HG02938 (cell line): ENCODE results near the gene MEOX2.

Source experiments
- ATAC-seq: cut with Tn5 transposase; IDR thresholded peaks from one replicate; pipeline ENCODE4 v1.9.1; 2021; ENCODE audit warnings: mild to moderate bottlenecking, moderate library complexity; ENCODE audit not compliant: unreplicated experiment

The MEOX2 gene

GRCh38 chr7:15686295-15686956, at the start of gene MEOX2:
MEOX2 (minus strand) TSS chr7:15686683; CDS start chr7:15686402, 281 bp downstream.
- ATAC-seq, result no peak

- ATAC-seq, result no peak
These were observed 43.3 kb upstream of the MEOX2 start for GRCh38 chr7:15729746-15730145.

- ATAC-seq, result no peak
These were observed 38.6 kb upstream of the MEOX2 start for GRCh38 chr7:15725051-15725450.

GRCh38 chr7:15723841-15724240, 37.4 kb upstream of the MEOX2 start:
- ATAC-seq, result no peak

- ATAC-seq, result no peak
These were observed 34.5 kb upstream of the MEOX2 start for GRCh38 chr7:15720849-15721471.

GRCh38 chr7:15719311-15719710, 32.8 kb upstream of the MEOX2 start:
- no peak for ATAC-seq

GRCh38 chr7:15715435-15715834, 29.0 kb upstream of the MEOX2 start:
- no peak for ATAC-seq

- no peak for ATAC-seq
These were observed 23.5 kb upstream of the MEOX2 start for GRCh38 chr7:15709978-15710377.

- no peak for ATAC-seq
These were observed 21.1 kb upstream of the MEOX2 start for GRCh38 chr7:15707570-15707969.

- ATAC-seq, result no peak
These were observed 17.2 kb upstream of the MEOX2 start for GRCh38 chr7:15703732-15704131.

GRCh38 chr7:15692501-15693020, 6.1 kb upstream of the MEOX2 start:
- ATAC-seq, result no peak

GRCh38 chr7:15688911-15689310, 2.4 kb upstream of the MEOX2 start:
- no peak for ATAC-seq

GRCh38 chr7:15688279-15688626, 1.8 kb upstream of the MEOX2 start:
- no peak for ATAC-seq

- no peak for ATAC-seq
These were observed 1.2 kb upstream of the MEOX2 start for GRCh38 chr7:15687546-15688278.

GRCh38 chr7:15686957-15687545, 568 bp upstream of the MEOX2 start:
- no peak for ATAC-seq

GRCh38 chr7:15685358-15686294, 857 bp downstream of the MEOX2 start:
- no peak for ATAC-seq

GRCh38 chr7:15684871-15685270, 1.6 kb downstream of the MEOX2 start:
- ATAC-seq, result no peak

- ATAC-seq, result no peak
These were observed 2.2 kb downstream of the MEOX2 start for GRCh38 chr7:15684111-15684800.

- no peak for ATAC-seq
These were observed 3.7 kb downstream of the MEOX2 start for GRCh38 chr7:15682751-15683245.

- ATAC-seq, result no peak
These were observed 4.4 kb downstream of the MEOX2 start for GRCh38 chr7:15682111-15682510.
